HEK293 (cell line): ENCODE results near the gene PHLDB3.

Source experiments
- HOXA7 ChIP-seq: sonication (generic); formaldehyde crosslinking; IDR thresholded peaks from 2 replicates; pipeline ENCODE4 v1.8.1; 2022; ENCODE audit warnings: missing genetic modification reagents, borderline replicate concordance
- HOXC10 ChIP-seq: sonication (generic); formaldehyde crosslinking; IDR thresholded peaks from 2 replicates; pipeline ENCODE4 v1.8.1; 2023; ENCODE audit warnings: mild to moderate bottlenecking, missing genetic modification reagents
- OSR2 ChIP-seq: fragments of 450-650 bp; formaldehyde crosslinking; IDR thresholded peaks from 2 replicates; pipeline ENCODE4 v1.5.1; 2016; ENCODE audit warnings: missing biosample characterization, missing genetic modification characterization
- OVOL3 ChIP-seq: fragments of 450-650 bp; formaldehyde crosslinking; IDR thresholded peaks from 2 replicates; pipeline ENCODE4 v1.5.1; 2016; ENCODE audit warnings: missing biosample characterization, missing genetic modification characterization
- SETDB1 ChIP-seq: IDR thresholded peaks from one replicate; pipeline ENCODE4 v1.6.1; 2017; ENCODE audit warnings: mild to moderate bottlenecking, low read length, moderate library complexity, mixed read lengths; ENCODE audit not compliant: insufficient read length
- TCF7L2 ChIP-seq: IDR thresholded peaks from 2 replicates; pipeline ENCODE4 v1.6.1; 2011; ENCODE audit warnings: low read depth, mild to moderate bottlenecking, inconsistent platforms, low read length, moderate library complexity, borderline replicate concordance
- TRIM28 ChIP-seq: IDR thresholded peaks from 2 replicates; pipeline ENCODE4 v1.6.1; 2011; ENCODE audit warnings: low read length, control low read depth, borderline replicate concordance
- ZBTB26 ChIP-seq: fragments of 450-650 bp; formaldehyde crosslinking; optimal IDR thresholded peaks from 2 replicates; pipeline ENCODE3; 2016; ENCODE audit warnings: missing biosample characterization, mild to moderate bottlenecking, missing genetic modification characterization
- ZNF2 ChIP-seq: fragments of 450-650 bp; formaldehyde crosslinking; IDR thresholded peaks from 2 replicates; pipeline ENCODE4 v1.5.1; 2016; ENCODE audit warnings: missing biosample characterization, missing genetic modification characterization
- ZNF223 ChIP-seq: fragments of 450-650 bp; formaldehyde crosslinking; IDR thresholded peaks from 2 replicates; pipeline ENCODE4 v1.5.1; 2016; ENCODE audit warnings: missing biosample characterization, missing genetic modification characterization
- ZNF239 ChIP-seq: fragments of 450-650 bp; formaldehyde crosslinking; IDR thresholded peaks from 2 replicates; pipeline ENCODE4 v1.5.1; 2016; ENCODE audit warnings: missing biosample characterization, missing genetic modification characterization
- ZNF280C ChIP-seq: fragments of 450-650 bp; formaldehyde crosslinking; IDR thresholded peaks from 2 replicates; pipeline ENCODE4 v1.5.1; 2016; ENCODE audit warnings: missing biosample characterization, missing genetic modification characterization
- ZNF416 ChIP-seq: fragments of 450-650 bp; formaldehyde crosslinking; IDR thresholded peaks from 2 replicates; pipeline ENCODE4 v1.5.1; 2016; ENCODE audit warnings: missing biosample characterization, missing genetic modification characterization
- ZNF514 ChIP-seq: fragments of 450-650 bp; formaldehyde crosslinking; IDR thresholded peaks from 2 replicates; pipeline ENCODE4 v1.5.1; 2016; ENCODE audit warnings: missing biosample characterization, missing genetic modification characterization
- ZNF621 ChIP-seq: fragments of 450-650 bp; formaldehyde crosslinking; IDR thresholded peaks from 2 replicates; pipeline ENCODE4 v1.5.1; 2017; ENCODE audit warnings: missing biosample characterization, missing genetic modification characterization
- ZNF654 ChIP-seq: fragments of 450-650 bp; formaldehyde crosslinking; IDR thresholded peaks from 2 replicates; pipeline ENCODE4 v1.5.1; 2016; ENCODE audit warnings: low read depth, missing biosample characterization, missing genetic modification characterization
- ZNF777 ChIP-seq: fragments of 450-650 bp; formaldehyde crosslinking; IDR thresholded peaks from 2 replicates; pipeline ENCODE4 v1.5.1; 2017; ENCODE audit warnings: missing biosample characterization, missing genetic modification characterization, borderline replicate concordance
- ZSCAN30 ChIP-seq: fragments of 450-650 bp; IDR thresholded peaks from 2 replicates; pipeline ENCODE4 v1.5.1; 2018; ENCODE audit warnings: missing biosample characterization, mild to moderate bottlenecking, missing genetic modification characterization, moderate library complexity
- ZSCAN4 ChIP-seq: fragments of 450-650 bp; formaldehyde crosslinking; IDR thresholded peaks from 2 replicates; pipeline ENCODE4 v1.5.1; 2017; ENCODE audit warnings: missing biosample characterization, missing genetic modification characterization
- ZSCAN5A ChIP-seq: fragments of 450-650 bp; formaldehyde crosslinking; IDR thresholded peaks from 2 replicates; pipeline ENCODE4 v1.5.1; 2016; ENCODE audit warnings: missing biosample characterization, missing genetic modification characterization
- TF ChIP-seq, protein P1 (sequence below): fragments of 450-650 bp; formaldehyde crosslinking; IDR thresholded peaks from 2 replicates; pipeline ENCODE4 v1.5.1; 2016; ENCODE audit warnings: missing biosample characterization, missing genetic modification characterization
- TF ChIP-seq, protein P2 (sequence below): fragments of 450-650 bp; formaldehyde crosslinking; IDR thresholded peaks from 2 replicates; pipeline ENCODE4 v1.5.1; 2016; ENCODE audit warnings: missing biosample characterization, missing genetic modification characterization
- TF ChIP-seq, protein P3 (sequence below): fragments of 450-650 bp; formaldehyde crosslinking; IDR thresholded peaks from 2 replicates; pipeline ENCODE4 v1.5.1; 2016; ENCODE audit warnings: missing biosample characterization, missing genetic modification characterization
- TF ChIP-seq, protein P4 (sequence below): fragments of 450-650 bp; formaldehyde crosslinking; IDR thresholded peaks from 2 replicates; pipeline ENCODE4 v1.5.1; 2017; ENCODE audit warnings: missing biosample characterization, missing genetic modification characterization
- TF ChIP-seq, protein P5 (sequence below): fragments of 450-650 bp; formaldehyde crosslinking; IDR thresholded peaks from 2 replicates; pipeline ENCODE4 v1.5.0; 2017; ENCODE audit warnings: missing biosample characterization, missing genetic modification characterization, borderline replicate concordance

The PHLDB3 gene

GRCh38 chr19:43446746-43447489 lies 57.6 kb downstream of the PHLDB3 start (continued):
- TF ChIP-seq, protein P1, sequence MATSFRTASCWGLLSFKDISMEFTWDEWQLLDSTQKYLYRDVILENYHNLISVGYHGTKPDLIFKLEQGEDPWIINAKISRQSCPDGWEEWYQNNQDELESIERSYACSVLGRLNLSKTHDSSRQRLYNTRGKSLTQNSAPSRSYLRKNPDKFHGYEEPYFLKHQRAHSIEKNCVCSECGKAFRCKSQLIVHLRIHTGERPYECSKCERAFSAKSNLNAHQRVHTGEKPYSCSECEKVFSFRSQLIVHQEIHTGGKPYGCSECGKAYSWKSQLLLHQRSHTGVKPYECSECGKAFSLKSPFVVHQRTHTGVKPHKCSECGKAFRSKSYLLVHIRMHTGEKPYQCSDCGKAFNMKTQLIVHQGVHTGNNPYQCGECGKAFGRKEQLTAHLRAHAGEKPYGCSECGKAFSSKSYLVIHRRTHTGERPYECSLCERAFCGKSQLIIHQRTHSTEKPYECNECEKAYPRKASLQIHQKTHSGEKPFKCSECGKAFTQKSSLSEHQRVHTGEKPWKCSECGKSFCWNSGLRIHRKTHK: no peak
- no peak for TF ChIP-seq ZSCAN5A (tag by site-specific recombination)
- TF ChIP-seq HOXC10: no peak
- TF ChIP-seq, protein P2, sequence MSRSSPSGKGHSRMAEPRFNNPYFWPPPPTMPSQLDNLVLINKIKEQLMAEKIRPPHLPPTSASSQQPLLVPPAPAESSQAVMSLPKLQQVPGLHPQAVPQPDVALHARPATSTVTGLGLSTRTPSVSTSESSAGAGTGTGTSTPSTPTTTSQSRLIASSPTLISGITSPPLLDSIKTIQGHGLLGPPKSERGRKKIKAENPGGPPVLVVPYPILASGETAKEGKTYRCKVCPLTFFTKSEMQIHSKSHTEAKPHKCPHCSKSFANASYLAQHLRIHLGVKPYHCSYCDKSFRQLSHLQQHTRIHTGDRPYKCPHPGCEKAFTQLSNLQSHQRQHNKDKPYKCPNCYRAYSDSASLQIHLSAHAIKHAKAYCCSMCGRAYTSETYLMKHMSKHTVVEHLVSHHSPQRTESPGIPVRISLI: no peak
- no peak for TF ChIP-seq TCF7L2
- TF ChIP-seq ZNF621 (tag by site-specific recombination): no peak
- TF ChIP-seq ZSCAN4 (tag by site-specific recombination): 0 out of 2 replicates have a peak, but pooled peaks have one; percentile 5
- TF ChIP-seq, protein P3, sequence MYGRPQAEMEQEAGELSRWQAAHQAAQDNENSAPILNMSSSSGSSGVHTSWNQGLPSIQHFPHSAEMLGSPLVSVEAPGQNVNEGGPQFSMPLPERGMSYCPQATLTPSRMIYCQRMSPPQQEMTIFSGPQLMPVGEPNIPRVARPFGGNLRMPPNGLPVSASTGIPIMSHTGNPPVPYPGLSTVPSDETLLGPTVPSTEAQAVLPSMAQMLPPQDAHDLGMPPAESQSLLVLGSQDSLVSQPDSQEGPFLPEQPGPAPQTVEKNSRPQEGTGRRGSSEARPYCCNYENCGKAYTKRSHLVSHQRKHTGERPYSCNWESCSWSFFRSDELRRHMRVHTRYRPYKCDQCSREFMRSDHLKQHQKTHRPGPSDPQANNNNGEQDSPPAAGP: no peak
- TF ChIP-seq SETDB1: no peak
- no peak for TF ChIP-seq ZNF416 (tag by site-specific recombination)
- TF ChIP-seq HOXA7 (CRISPR knock-in tag): no peak
- peak; percentile 96 for TF ChIP-seq ZNF2
- peak; percentile 1 for TF ChIP-seq ZBTB26
- TF ChIP-seq, protein P4, sequence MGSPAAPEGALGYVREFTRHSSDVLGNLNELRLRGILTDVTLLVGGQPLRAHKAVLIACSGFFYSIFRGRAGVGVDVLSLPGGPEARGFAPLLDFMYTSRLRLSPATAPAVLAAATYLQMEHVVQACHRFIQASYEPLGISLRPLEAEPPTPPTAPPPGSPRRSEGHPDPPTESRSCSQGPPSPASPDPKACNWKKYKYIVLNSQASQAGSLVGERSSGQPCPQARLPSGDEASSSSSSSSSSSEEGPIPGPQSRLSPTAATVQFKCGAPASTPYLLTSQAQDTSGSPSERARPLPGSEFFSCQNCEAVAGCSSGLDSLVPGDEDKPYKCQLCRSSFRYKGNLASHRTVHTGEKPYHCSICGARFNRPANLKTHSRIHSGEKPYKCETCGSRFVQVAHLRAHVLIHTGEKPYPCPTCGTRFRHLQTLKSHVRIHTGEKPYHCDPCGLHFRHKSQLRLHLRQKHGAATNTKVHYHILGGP (tag by site-specific recombination): no peak
- TF ChIP-seq ZSCAN30 (tag by site-specific recombination): peak; percentile 49; the same call in 1 of the 2 replicates
- no peak for TF ChIP-seq ZNF777 (tag by site-specific recombination)
- TF ChIP-seq OSR2 (tag by site-specific recombination): peak; percentile 83
- TF ChIP-seq ZNF654: peak; percentile 93
- TF ChIP-seq ZNF514 (tag by site-specific recombination): no peak
- TF ChIP-seq TRIM28: no peak
- TF ChIP-seq, protein P5, sequence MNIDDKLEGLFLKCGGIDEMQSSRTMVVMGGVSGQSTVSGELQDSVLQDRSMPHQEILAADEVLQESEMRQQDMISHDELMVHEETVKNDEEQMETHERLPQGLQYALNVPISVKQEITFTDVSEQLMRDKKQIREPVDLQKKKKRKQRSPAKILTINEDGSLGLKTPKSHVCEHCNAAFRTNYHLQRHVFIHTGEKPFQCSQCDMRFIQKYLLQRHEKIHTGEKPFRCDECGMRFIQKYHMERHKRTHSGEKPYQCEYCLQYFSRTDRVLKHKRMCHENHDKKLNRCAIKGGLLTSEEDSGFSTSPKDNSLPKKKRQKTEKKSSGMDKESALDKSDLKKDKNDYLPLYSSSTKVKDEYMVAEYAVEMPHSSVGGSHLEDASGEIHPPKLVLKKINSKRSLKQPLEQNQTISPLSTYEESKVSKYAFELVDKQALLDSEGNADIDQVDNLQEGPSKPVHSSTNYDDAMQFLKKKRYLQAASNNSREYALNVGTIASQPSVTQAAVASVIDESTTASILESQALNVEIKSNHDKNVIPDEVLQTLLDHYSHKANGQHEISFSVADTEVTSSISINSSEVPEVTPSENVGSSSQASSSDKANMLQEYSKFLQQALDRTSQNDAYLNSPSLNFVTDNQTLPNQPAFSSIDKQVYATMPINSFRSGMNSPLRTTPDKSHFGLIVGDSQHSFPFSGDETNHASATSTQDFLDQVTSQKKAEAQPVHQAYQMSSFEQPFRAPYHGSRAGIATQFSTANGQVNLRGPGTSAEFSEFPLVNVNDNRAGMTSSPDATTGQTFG (tag by site-specific recombination): no peak
- no peak for TF ChIP-seq ZNF280C (tag by site-specific recombination)
- TF ChIP-seq ZNF223 (tag by site-specific recombination): no peak
- TF ChIP-seq OVOL3 (tag by site-specific recombination): no peak
- TF ChIP-seq ZNF239 (tag by site-specific recombination): no peak
